NCI-H1092 treated with DMSO at 0.1 percent for 48 hours (cell line): ENCODE results near the gene SPINK4.

ENCODE experiments used
- DNase-seq: peaks from one replicate; lab custom pipeline; 2025; lab: John Stamatoyannopoulos, UW

Gene SPINK4

GRCh38 chr9:33239921-33240320 lies at the start of gene SPINK4:
Gene SPINK4 (plus strand): TSS chr9:33240167. CDS start chr9:33240209, 42 bp downstream.
- no peak for DNase-seq

GRCh38 chr9:33192493-33193255 lies 47.3 kb upstream of the SPINK4 start:
- DNase-seq = no peak

GRCh38 chr9:33193818-33194217 lies 46.1 kb upstream of the SPINK4 start:
- DNase-seq = no peak

GRCh38 chr9:33196736-33197135 lies 43.2 kb upstream of the SPINK4 start:
- no peak for DNase-seq

- no peak for DNase-seq
Measured at GRCh38 chr9:33197279-33198152, 42.5 kb upstream of the SPINK4 start.

GRCh38 chr9:33198165-33198564 lies 41.8 kb upstream of the SPINK4 start:
- DNase-seq = no peak

GRCh38 chr9:33202018-33202417 lies 37.9 kb upstream of the SPINK4 start:
- no peak for DNase-seq

GRCh38 chr9:33202552-33203201 lies 37.3 kb upstream of the SPINK4 start:
- DNase-seq = no peak

GRCh38 chr9:33209394-33209793 lies 30.6 kb upstream of the SPINK4 start:
- no peak for DNase-seq

- no peak for DNase-seq
Measured at GRCh38 chr9:33210006-33210715, 29.8 kb upstream of the SPINK4 start.

- DNase-seq = no peak
Measured at GRCh38 chr9:33211695-33212393, 28.1 kb upstream of the SPINK4 start.

GRCh38 chr9:33220681-33221567 lies 19.0 kb upstream of the SPINK4 start:
- no peak for DNase-seq

- no peak for DNase-seq
Measured at GRCh38 chr9:33221568-33221884, 18.4 kb upstream of the SPINK4 start.

GRCh38 chr9:33222031-33222430 lies 17.9 kb upstream of the SPINK4 start:
- no peak for DNase-seq

- DNase-seq = no peak
Measured at GRCh38 chr9:33223696-33224095, 16.3 kb upstream of the SPINK4 start.

GRCh38 chr9:33225319-33226147 lies 14.4 kb upstream of the SPINK4 start:
- peak; percentile 57 for DNase-seq

- no peak for DNase-seq
Measured at GRCh38 chr9:33227008-33227398, 13.0 kb upstream of the SPINK4 start.

GRCh38 chr9:33227741-33228140 lies 12.2 kb upstream of the SPINK4 start:
- no peak for DNase-seq

GRCh38 chr9:33228606-33229005 lies 11.4 kb upstream of the SPINK4 start:
- no peak for DNase-seq
